Measurements from ENCODE around the gene KCNK7.

The KCNK7 gene

GRCh38 chr11:65554057-65554818, 41.4 kb downstream of the KCNK7 start:
- no peak for DNase-seq

- DNase-seq: no peak
Measured at GRCh38 chr11:65553301-65554001, 42.1 kb downstream of the KCNK7 start.

DNA sequence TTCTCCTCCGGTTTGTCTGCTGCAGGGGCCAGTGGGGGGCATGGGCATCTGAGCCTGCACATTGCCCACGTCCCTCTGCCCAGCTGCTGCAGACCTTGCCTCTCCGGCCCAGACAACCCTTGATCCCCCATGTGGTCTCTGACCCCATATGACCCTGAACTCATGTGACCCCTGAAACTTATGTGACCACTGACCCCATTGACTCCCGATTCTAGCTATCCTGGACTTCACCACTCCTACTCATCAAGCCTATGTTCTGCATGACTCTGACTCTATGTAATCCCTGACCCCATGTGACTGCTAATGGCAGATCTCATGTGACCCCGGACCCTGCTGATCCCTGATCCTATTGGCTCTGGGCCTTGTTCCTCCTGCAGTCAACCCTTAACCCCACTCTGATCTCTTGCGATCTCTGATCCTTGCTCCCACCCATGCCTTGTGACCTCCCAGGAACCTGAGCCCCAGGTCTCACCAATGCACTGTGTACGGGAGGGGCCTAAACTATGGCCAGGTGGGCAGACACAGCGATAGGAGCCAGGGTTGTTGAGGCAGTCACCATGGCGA, 43.1 kb downstream of the KCNK7 start:
- DNase-seq: no peak

DNA sequence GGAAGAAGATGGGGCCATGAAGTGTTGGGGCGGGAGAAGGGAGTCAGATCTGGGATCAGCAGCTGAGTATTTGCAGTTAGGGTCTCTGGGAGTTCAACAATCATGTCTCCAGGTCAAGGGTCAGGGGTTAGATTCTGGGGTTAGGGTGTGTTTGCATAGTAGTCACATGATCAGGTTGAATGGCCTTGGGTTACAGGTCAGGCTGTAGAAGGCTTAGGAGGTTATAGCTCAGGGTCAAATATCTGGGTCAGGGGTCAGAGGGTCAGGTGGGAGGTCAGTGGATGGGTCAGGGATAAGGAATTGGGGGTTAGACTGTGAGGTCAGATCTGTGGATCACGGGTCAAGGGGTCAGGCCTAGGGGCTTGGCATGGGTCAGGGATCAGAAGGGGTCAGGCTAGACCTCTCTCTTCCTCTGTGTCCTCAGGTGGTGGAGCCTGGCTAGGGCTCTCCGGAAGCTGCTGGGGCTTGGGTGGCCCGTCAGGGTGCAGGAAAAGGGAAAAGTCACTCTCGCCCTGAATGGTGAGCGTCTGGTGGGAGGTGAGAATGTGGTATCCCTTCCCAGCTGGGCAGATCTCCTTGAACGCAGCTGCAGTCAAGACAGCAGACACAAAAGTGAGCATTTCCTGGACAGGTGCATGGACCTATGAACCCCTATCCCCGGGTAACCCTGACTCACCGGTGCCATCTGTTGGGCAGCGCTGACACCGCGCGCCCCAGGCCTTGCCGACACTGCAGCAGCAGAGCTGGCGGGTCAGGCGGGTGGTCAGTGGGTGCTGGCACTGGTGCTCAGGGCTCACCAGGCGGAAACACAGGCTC, 43.8 kb downstream of the KCNK7 start:
- DNase-seq: no peak

DNA sequence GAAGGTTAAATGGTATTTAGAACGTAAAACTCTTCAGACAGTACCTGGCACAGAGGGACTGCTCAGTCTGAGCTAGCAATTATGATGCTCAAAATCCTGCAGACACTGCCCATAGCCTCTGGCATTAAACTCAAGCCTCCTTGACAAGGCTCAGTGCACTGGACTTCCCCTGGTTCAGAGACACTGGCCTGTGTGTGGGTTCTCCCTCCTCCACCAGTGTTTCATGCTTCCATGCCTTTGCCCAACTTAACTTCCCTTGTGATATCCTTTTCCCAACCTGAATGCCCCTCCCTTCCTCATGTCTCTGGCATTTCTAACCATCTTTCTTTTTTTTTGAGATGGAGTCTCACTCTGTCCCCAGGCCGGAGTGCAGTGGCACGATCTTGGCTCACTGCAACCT, 46.5 kb downstream of the KCNK7 start:
- no peak for DNase-seq

DNA sequence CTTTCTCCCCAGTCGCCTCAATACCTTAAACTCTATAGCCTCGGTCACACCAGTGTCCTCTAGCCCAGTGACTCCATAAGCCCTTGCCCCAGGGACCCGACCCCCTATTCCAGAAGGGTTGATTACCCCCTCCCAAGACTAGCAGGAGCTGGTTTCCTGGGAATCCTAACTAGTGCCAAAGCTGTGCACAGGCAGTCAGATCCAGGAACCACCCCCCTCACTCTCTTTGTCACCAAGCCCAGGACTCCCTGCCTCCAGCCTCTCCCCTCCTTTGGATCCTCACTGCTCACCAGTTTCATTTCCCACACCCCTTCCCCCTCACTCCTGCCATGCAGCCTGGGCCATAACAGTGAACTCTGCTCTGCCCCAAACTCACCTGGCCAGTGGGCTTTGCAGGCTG, 47.2 kb downstream of the KCNK7 start:
- DNase-seq: no peak

DNA sequence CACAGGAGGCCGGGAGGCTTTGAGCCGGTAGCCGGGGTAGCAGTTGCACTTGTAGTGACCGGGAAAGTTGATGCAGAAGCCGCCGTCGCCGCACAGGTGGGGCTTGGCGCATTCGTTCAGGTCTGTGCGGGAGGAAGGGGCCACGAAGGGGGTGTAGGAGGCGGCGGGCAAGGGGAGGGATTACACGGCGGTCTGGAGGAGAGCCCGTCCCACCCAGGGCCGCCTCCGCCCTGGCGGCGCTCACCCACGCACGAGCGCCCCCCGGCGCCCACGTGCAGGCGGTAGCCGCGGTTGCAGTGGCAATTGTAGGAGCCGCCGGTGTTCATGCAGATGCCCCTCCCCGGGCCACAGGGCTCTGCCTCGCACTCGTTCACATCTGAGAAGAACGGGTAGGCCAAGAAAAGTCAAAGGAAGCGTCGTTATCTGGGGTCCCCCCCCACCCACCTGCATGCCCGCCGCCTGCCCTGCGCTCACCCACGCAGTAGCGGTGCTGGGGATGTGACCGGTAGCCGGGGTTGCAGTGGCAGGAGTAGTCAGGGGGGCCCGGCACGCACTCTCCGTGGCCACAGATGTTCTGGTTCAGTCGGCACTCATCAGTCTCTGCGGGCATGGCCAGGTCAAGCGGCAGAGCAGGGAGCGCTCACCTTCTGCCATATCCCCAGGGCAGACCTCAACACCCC, 48.0 kb downstream of the KCNK7 start:
- DNase-seq: no peak

DNA sequence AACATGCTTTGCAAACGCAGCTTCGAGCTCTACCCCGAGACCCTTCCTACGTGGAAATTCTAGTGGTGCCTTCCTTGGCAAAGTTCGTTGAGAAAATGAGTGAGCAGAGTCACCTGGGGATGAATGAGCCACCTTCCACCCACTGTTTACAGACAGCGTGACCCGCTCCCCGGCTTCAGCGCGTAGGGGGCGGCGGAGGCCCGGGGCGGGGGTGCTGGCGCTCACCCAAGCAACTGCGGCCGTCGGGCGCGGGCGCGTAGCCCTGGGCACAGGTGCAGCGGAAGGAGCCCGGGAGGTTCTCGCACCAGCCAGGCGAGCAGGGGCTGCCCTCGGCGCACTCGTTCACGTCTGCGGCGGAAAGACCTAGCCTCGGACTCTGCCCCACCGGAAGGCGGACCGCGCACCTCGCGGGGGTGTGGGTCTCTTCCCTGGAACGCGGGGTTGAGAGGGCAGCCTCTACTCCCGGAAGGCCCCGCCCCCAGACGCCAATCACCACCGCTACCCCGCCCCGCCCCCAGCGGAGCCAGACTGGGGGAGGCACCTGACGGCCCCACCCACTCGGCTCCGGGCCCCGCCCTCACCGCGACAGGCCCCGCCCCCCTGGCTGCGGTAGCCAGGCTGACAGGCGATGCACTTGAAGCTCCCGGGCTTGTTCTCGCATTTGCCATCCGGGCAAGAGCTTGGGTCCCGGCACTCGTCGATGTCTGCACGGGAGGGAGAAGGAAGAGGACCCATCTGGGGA, 49.2 kb downstream of the KCNK7 start:
- DNase-seq: peak; percentile 66

DNA sequence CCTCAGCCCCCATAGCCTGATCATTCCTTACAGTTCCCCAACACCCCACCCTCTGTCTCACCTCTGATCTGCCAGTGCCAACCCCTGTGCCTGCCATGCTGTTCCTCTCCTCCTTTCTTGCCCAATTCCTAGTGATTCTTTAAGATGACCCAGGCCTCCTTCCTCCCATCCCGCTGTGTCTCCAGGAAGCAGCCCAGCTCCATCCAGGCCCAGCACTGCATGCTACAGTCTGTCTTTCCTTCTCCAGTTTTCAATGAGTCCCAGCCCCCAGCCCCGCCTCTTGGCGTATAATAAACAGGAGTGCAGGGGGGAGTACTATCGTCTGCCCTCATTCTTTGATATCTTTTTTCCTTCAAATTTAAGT, 49.8 kb downstream of the KCNK7 start:
- no peak for DNase-seq

Measured in NCI-H226 (cell line).